Neural progenitor cell (in vitro differentiated cells): Measurements from ENCODE around the gene WDPCP.

Experiments
- EZH2 ChIP-seq: fragments of 200-600 bp; sonication (generic); IDR thresholded peaks from 2 replicates; pipeline ENCODE4 v1.6.1; 2017; ENCODE audit warnings: antibody characterized with exemption, mild to moderate bottlenecking, moderate library complexity
- EZH2phosphoT487 ChIP-seq: fragments of 200-600 bp; sonication (generic); IDR thresholded peaks from 2 replicates; pipeline ENCODE4 v1.6.1; 2017; ENCODE audit warnings: antibody characterized with exemption
- TF ChIP-seq, protein P1 (sequence below): fragments of 200-600 bp; sonication (generic); IDR thresholded peaks from 2 replicates; pipeline ENCODE4 v1.5.1; 2017; ENCODE audit warnings: antibody characterized with exemption, mild to moderate bottlenecking

GRCh38 chr2:63346411-63346810 is 241.9 kb downstream of the WDPCP start:
- TF ChIP-seq, protein P1, sequence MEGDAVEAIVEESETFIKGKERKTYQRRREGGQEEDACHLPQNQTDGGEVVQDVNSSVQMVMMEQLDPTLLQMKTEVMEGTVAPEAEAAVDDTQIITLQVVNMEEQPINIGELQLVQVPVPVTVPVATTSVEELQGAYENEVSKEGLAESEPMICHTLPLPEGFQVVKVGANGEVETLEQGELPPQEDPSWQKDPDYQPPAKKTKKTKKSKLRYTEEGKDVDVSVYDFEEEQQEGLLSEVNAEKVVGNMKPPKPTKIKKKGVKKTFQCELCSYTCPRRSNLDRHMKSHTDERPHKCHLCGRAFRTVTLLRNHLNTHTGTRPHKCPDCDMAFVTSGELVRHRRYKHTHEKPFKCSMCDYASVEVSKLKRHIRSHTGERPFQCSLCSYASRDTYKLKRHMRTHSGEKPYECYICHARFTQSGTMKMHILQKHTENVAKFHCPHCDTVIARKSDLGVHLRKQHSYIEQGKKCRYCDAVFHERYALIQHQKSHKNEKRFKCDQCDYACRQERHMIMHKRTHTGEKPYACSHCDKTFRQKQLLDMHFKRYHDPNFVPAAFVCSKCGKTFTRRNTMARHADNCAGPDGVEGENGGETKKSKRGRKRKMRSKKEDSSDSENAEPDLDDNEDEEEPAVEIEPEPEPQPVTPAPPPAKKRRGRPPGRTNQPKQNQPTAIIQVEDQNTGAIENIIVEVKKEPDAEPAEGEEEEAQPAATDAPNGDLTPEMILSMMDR = no peak
- TF ChIP-seq EZH2 (no peak), EZH2phosphoT487 (no peak)
